Activated CD8-positive, alpha-beta T cell treated with anti-CD3 and anti-CD28 coated beads, Interleukin-2, amount 10 ng/mL, durations not matched to agents 7 days and 5 days (primary cell): ENCODE results near the gene CRKL. TPM values are rescaled to one million over a fixed set of nuclear protein-coding genes. Genes with fewer than 3 reads are reported as not detected.
A peak's percentile ranks its signal among the peaks of the same experiment; 100 is the strongest.

Experiments used
- ATAC-seq: fragments of 150-1000 bp; cut with Tn5 transposase; one replicate; pipeline ENCODE4 v1.10.0; 2021; ENCODE audit warnings: moderate library complexity
- CTCF ChIA-PET: fragments of 350-600 bp; sonication (Branson Sonifier 250); formaldehyde crosslinking; loops from one replicate; lab custom pipeline; 2021; ENCODE audit warnings: antibody characterized with exemption; lab: Charles Lee
- POLR2A ChIA-PET: fragments of 350-600 bp; sonication (Branson Sonifier 250); formaldehyde crosslinking; loops from one replicate; lab custom pipeline; 2021; ENCODE audit warnings: antibody characterized with exemption; lab: Charles Lee
- DNase-seq: peaks from one replicate; pipeline ENCODE4 v3.0.0-alpha.2; 2020
- H3K27ac Mint-ChIP-seq: one replicate; pipeline ENCODE4 v1.8.0; 2021; ENCODE audit warnings: mild to moderate bottlenecking, mixed read lengths
- H3K27me3 Mint-ChIP-seq: one replicate; pipeline ENCODE4 v1.8.0; 2021; ENCODE audit warnings: low read depth, mixed read lengths
- H3K36me3 Mint-ChIP-seq: one replicate; pipeline ENCODE4 v1.8.0; 2021; ENCODE audit warnings: low read depth, mixed read lengths
- H3K4me1 Mint-ChIP-seq: one replicate; pipeline ENCODE4 v1.8.0; 2021; ENCODE audit warnings: low read depth, mixed read lengths
- H3K4me3 Mint-ChIP-seq: one replicate; pipeline ENCODE4 v1.8.0; 2021; ENCODE audit warnings: mild to moderate bottlenecking, mixed read lengths
- H3K9me3 Mint-ChIP-seq: one replicate; pipeline ENCODE4 v1.8.0; 2022; ENCODE audit warnings: mixed read lengths; ENCODE audit not compliant: insufficient read depth
- total RNA-seq, 2 experiments: library from RNA; stranded (reverse); gene quantifications; one replicate each; pipeline ENCODE4 v1.2.3, GENCODE V29; 2021

The CRKL gene
- total RNA-seq = 10 to 100 TPM; 87.0 to 87.4 TPM

GRCh38 chr22:20916916-20917810 is at the start of gene CRKL:
CRKL (plus strand) TSS chr22:20917407; CDS start chr22:20917935, 528 bp downstream.
- ATAC-seq (peak; percentile 98), DNase-seq (peak; percentile 97)
- Mint-ChIP-seq H3K27me3 (no peaks in the 10 kb centered on the region), H3K36me3 (peaks cover 32% of the 10 kb centered on the region), H3K4me3 (peak within 1 kb of the TSS; percentile 99), H3K9me3 (no peaks in the 10 kb centered on the region), H3K27ac (peak within 1 kb of the TSS; percentile 92), H3K4me1 (peaks cover 32% of the 10 kb centered on the region)
- POLR2A ChIA-PET = interaction anchor here (0.7 kb wide), 1 partner anchor 8 kb away, joined by 3 read pairs; no protein-coding TSS in a partner anchor
- CTCF ChIA-PET = interaction anchor here (0.7 to 1.4 kb wide), 11 partner anchors 9 to 105 kb away, joined by 3 to 6 read pairs (median 3); no protein-coding TSS in a partner anchor

- H3K9me3 Mint-ChIP-seq = no peaks in the 10 kb centered on the region
- no peak overlapping the region for H3K27ac Mint-ChIP-seq
- no peak for DNase-seq
- CTCF ChIA-PET = interaction anchor here (0.9 to 1.7 kb wide), 3 partner anchors 13 to 84 kb away, joined by 3 to 6 read pairs (median 3); no protein-coding TSS in a partner anchor
- H3K4me1 Mint-ChIP-seq = peaks cover 19% of the 10 kb centered on the region
- ATAC-seq = no peak
- POLR2A ChIA-PET = interaction anchor here (1.0 kb wide), 1 partner anchor 88 kb away, joined by 3 read pairs; no protein-coding TSS in a partner anchor
- H3K36me3 Mint-ChIP-seq = peaks cover 14% of the 10 kb centered on the region
- H3K4me3 Mint-ChIP-seq = no peak overlapping the region
- no peaks in the 10 kb centered on the region for H3K27me3 Mint-ChIP-seq
Measured at GRCh38 chr22:20868025-20868962, 48.9 kb upstream of the CRKL start.

DNA sequence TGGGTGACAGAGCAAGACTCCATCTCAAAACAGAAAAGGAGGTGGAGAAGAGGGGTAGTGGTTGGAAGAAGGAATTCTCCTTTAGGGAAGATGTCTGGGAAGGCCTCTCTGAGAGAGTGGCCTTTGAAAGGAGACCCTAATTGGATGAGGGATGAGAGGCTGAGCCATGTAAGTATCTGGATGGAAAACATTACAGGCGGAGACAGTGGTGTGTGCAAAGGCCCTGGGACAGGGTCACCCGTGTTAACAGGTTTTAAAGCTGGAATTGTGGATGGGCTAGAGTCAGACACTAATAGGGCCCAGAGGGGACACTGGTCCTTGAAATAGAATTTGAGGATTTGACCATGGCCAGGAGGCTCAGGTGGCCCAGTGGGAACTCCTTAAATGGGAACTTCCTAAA is 48.0 kb upstream of the CRKL start:
- CTCF ChIA-PET = no interaction called here
- peaks cover 20% of the 10 kb centered on the region for H3K4me1 Mint-ChIP-seq
- H3K36me3 Mint-ChIP-seq = peaks cover 12% of the 10 kb centered on the region
- POLR2A ChIA-PET = interaction anchor here (1.0 kb wide), 1 partner anchor 87 kb away, joined by 3 read pairs; no protein-coding TSS in a partner anchor
- no peak overlapping the region for H3K27ac Mint-ChIP-seq
- DNase-seq = no peak
- no peak overlapping the region for H3K4me3 Mint-ChIP-seq
- no peaks in the 10 kb centered on the region for H3K27me3 Mint-ChIP-seq
- no peaks in the 10 kb centered on the region for H3K9me3 Mint-ChIP-seq
- ATAC-seq = no peak

GRCh38 chr22:20873214-20873613 is 44.0 kb upstream of the CRKL start:
- no peak for DNase-seq
- ChIA-PET POLR2A (no interaction called here), CTCF (interaction anchor here (0.6 kb wide), 1 partner anchor 749 kb away, joined by 3 read pairs; no protein-coding TSS in a partner anchor)
- H3K4me3 Mint-ChIP-seq = no peak overlapping the region
- peaks cover 17% of the 10 kb centered on the region for H3K36me3 Mint-ChIP-seq
- H3K4me1 Mint-ChIP-seq = peaks cover 2% of the 10 kb centered on the region
- no peaks in the 10 kb centered on the region for H3K27me3 Mint-ChIP-seq
- no peaks in the 10 kb centered on the region for H3K9me3 Mint-ChIP-seq
- no peak for ATAC-seq
- H3K27ac Mint-ChIP-seq = no peak overlapping the region

DNA sequence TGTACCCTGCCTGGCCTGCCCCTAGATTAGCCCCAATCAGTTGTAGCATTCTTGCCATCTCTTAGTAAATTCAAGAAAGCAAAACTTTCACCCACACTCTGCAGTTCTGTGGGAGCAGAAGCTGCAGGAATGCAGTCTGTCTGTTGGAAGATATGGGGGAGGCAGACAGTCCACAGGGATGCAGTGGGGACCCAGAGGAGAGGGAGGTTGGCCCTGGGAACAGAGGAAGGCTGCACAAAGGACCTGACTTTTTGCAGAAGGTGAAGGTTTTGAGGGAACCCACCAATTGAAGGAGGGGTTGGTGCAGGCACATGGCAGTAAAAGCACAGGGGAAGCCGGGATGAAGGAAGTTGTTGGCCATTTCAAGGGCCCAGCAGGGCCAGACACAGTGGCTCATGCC is 41.9 kb upstream of the CRKL start:
- Mint-ChIP-seq H3K4me1 (peaks cover 2% of the 10 kb centered on the region), H3K4me3 (no peak overlapping the region), H3K9me3 (no peaks in the 10 kb centered on the region), H3K36me3 (peaks cover 13% of the 10 kb centered on the region), H3K27ac (no peak overlapping the region), H3K27me3 (no peaks in the 10 kb centered on the region)
- no peak for ATAC-seq
- ChIA-PET CTCF (interaction anchor here (1.0 to 1.3 kb wide), 2 partner anchors 10 to 11 kb away, joined by 3 to 5 read pairs; no protein-coding TSS in a partner anchor), POLR2A (no interaction called here)
- no peak for DNase-seq

- no peak for ATAC-seq
- ChIA-PET POLR2A (no interaction called here), CTCF (no interaction called here)
- H3K36me3 Mint-ChIP-seq = peaks cover 24% of the 10 kb centered on the region
- no peaks in the 10 kb centered on the region for H3K9me3 Mint-ChIP-seq
- H3K27me3 Mint-ChIP-seq = no peaks in the 10 kb centered on the region
- no peak overlapping the region for H3K4me3 Mint-ChIP-seq
- peaks cover 2% of the 10 kb centered on the region for H3K4me1 Mint-ChIP-seq
- no peak for DNase-seq
- H3K27ac Mint-ChIP-seq = no peak overlapping the region
Measured at GRCh38 chr22:20877715-20878114, 39.5 kb upstream of the CRKL start.

- no peak for ATAC-seq
Measured at GRCh38 chr22:20881231-20881630, 36.0 kb upstream of the CRKL start.

DNA sequence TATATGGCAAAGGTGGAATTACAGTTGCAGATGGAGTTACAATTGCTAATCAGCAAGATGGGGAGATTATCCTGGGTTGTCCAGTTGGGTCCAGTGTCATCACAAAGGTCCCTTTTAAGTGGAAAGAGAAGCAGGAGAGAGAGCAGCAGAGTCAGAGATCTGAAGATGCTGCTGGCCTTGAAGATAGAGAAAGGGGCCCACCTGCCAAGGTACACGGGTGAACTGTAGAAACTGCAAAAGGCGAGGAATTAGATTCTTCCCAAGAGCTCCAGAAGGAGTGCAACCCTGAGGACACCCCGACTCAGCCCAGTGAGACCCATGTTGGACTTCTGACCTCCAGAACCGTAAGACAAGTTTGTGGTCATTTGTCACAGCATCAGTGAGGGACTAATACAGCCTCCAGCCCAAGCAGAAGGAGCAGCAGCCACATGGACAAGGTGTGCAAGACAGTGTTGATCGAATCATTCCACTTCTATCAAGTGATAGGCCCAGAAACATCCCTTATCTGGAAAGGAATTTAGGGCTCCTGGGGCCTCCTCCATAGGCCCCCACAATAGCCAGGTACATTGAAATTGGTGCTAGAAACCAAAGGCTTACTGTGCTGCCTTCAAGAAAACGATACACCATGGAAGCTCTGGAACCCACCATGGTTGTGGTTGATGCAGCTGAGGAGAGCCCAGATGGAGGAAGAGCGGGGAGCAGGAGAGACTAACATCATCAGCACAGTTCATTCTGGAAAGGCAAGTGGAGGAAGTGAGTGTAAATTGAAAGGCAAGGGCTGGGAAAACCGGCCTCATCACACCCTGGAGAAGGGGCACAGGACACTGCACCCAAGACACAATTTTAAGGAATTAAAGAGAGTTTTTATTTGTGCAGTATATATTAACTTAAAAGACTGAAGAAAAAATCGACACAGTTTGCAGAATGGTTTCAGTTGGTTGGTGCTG is 35.1 kb upstream of the CRKL start:
- CTCF ChIA-PET = interaction anchor here (1.5 kb wide), 1 partner anchor 35 kb away, joined by 3 read pairs; the partner anchor contains the start of gene CRKL
- Mint-ChIP-seq H3K27ac (no peak overlapping the region), H3K36me3 (peaks cover 29% of the 10 kb centered on the region), H3K4me1 (no peaks in the 10 kb centered on the region), H3K9me3 (no peaks in the 10 kb centered on the region), H3K4me3 (no peak overlapping the region), H3K27me3 (no peaks in the 10 kb centered on the region)
- no peak for DNase-seq
- no peak for ATAC-seq
- POLR2A ChIA-PET = no interaction called here

More at GRCh38 chr22:20881231-20881630, 36.0 kb upstream of the CRKL start:
- no peaks in the 10 kb centered on the region for H3K4me1 Mint-ChIP-seq
- CTCF ChIA-PET = interaction anchor here (1.1 to 1.5 kb wide), 2 partner anchors 13 to 36 kb away, joined by 3 read pairs; partner anchors contain the start of gene CRKL
- no peak for DNase-seq
- no peaks in the 10 kb centered on the region for H3K27me3 Mint-ChIP-seq
- H3K36me3 Mint-ChIP-seq = peaks cover 29% of the 10 kb centered on the region
- no peak overlapping the region for H3K27ac Mint-ChIP-seq
- POLR2A ChIA-PET = no interaction called here
- H3K9me3 Mint-ChIP-seq = no peaks in the 10 kb centered on the region
- H3K4me3 Mint-ChIP-seq = no peak overlapping the region

- CTCF ChIA-PET = no interaction called here
Measured at GRCh38 chr22:20882855-20883254, 34.4 kb upstream of the CRKL start.

DNA sequence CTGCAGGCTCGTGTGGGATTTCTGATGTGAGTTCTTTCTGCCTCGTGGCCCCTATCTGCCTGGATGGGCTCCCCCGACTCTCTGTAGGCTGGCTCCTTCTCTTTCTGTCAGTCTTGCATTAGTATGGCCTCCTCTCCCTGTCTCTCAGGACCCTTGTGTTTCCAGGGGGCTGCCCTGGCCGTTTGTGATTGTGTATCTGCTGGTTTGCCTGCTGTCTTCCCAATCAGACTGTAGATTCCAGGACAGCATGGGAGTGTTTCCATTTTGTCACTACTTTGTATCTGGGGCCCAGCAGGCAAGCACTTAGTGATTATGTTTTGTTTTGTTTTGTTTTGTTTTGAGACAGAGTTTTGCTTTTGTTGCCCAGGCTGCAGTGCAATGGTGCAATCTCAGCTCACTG is 32.8 kb upstream of the CRKL start:
- H3K27ac Mint-ChIP-seq = no peak overlapping the region

More at GRCh38 chr22:20882855-20883254, 34.4 kb upstream of the CRKL start:
- peaks cover 32% of the 10 kb centered on the region for H3K36me3 Mint-ChIP-seq
- no peak overlapping the region for H3K4me3 Mint-ChIP-seq
- DNase-seq (no peak), ATAC-seq (no peak)
- POLR2A ChIA-PET = no interaction called here
- no peaks in the 10 kb centered on the region for H3K27me3 Mint-ChIP-seq
- no peak overlapping the region for H3K27ac Mint-ChIP-seq
- H3K4me1 Mint-ChIP-seq = no peaks in the 10 kb centered on the region
- no peaks in the 10 kb centered on the region for H3K9me3 Mint-ChIP-seq

More for the DNA sequence above, 32.8 kb upstream of the CRKL start:
- H3K36me3 Mint-ChIP-seq = peaks cover 44% of the 10 kb centered on the region
- POLR2A ChIA-PET = no interaction called here
- H3K4me1 Mint-ChIP-seq = no peaks in the 10 kb centered on the region
- ATAC-seq = no peak
- no peaks in the 10 kb centered on the region for H3K9me3 Mint-ChIP-seq
- CTCF ChIA-PET = interaction anchor here (1.0 kb wide), 1 partner anchor 37 kb away, joined by 3 read pairs; no protein-coding TSS in a partner anchor
- no peak overlapping the region for H3K4me3 Mint-ChIP-seq
- DNase-seq = no peak
- no peaks in the 10 kb centered on the region for H3K27me3 Mint-ChIP-seq
